RWPE2 (cell line): ENCODE results near the gene CTBP2.
A peak's percentile ranks its signal among the peaks of the same experiment; 100 is the strongest.

Experiments
- ATAC-seq: fragments of 200-7000 bp; cut with Tn5 transposase; 3 replicates; pipeline ENCODE4 v1.9.1; 2021; ENCODE audit warnings: low read depth
- DNase-seq: peaks from one replicate; pipeline ENCODE4 v3.0.0-alpha.2; 2020; ENCODE audit warnings: low spot score
- H3K27ac ChIP-seq: fragments of 450-650 bp; 2 replicates; pipeline ENCODE4 v1.5.1; 2017; ENCODE audit warnings: mild to moderate bottlenecking; ENCODE audit not compliant: poor library complexity, severe bottlenecking
- H3K27me3 ChIP-seq: fragments of 250-450 bp; sonication (Bioruptor Pico); 2 replicates; pipeline ENCODE4 v1.5.1; 2021; ENCODE audit warnings: mild to moderate bottlenecking, moderate library complexity; ENCODE audit not compliant: insufficient read depth, poor library complexity, severe bottlenecking
- H3K36me3 ChIP-seq: fragments of 250-450 bp; sonication (Bioruptor Pico); 2 replicates; pipeline ENCODE4 v1.5.1; 2020; ENCODE audit warnings: low read depth, mild to moderate bottlenecking, moderate library complexity
- H3K4me1 ChIP-seq: fragments of 250-450 bp; sonication (Bioruptor Pico); 2 replicates; pipeline ENCODE4 v1.5.1; 2021; ENCODE audit warnings: mild to moderate bottlenecking, moderate library complexity; ENCODE audit not compliant: insufficient read depth, poor library complexity, severe bottlenecking
- H3K4me3 ChIP-seq: fragments of 250-450 bp; sonication (Bioruptor Pico); 2 replicates; pipeline ENCODE4 v1.5.1; 2021; ENCODE audit warnings: mild to moderate bottlenecking, moderate library complexity; ENCODE audit not compliant: severe bottlenecking
- H3K9me3 ChIP-seq: fragments of 250-450 bp; sonication (Bioruptor Pico); 2 replicates; pipeline ENCODE4 v1.5.1; 2021; ENCODE audit warnings: mild to moderate bottlenecking, moderate library complexity; ENCODE audit not compliant: severe bottlenecking
- CTCF ChIP-seq: fragments of 450-650 bp; IDR thresholded peaks from one replicate; pipeline ENCODE4 v1.5.1; 2017; ENCODE audit warnings: mild to moderate bottlenecking, moderate library complexity; ENCODE audit not compliant: poor library complexity, severe bottlenecking

Gene CTBP2

GRCh38 chr10:125101049-125101448 is 59.3 kb downstream of the CTBP2 start:
- TF ChIP-seq CTCF: no peak

GRCh38 chr10:125097409-125098070 is 62.8 kb downstream of the CTBP2 start:
- ATAC-seq (no peak), DNase-seq (no peak)
- H3K27me3 ChIP-seq: no peaks in the 10 kb centered on the region
- peak overlapping the region; percentile 1 for H3K27ac ChIP-seq
- peaks cover 43% of the 10 kb centered on the region for H3K4me1 ChIP-seq
- peaks cover 65% of the 10 kb centered on the region for H3K36me3 ChIP-seq
- no peak for TF ChIP-seq CTCF
- H3K4me3 ChIP-seq: no peak overlapping the region
- H3K9me3 ChIP-seq: no peaks in the 10 kb centered on the region

More at GRCh38 chr10:125101049-125101448, 59.3 kb downstream of the CTBP2 start:
- Histone ChIP-seq H3K36me3 (peaks cover 58% of the 10 kb centered on the region), H3K4me3 (no peak overlapping the region), H3K27ac (peak overlapping the region; percentile 2), H3K4me1 (peaks cover 45% of the 10 kb centered on the region), H3K27me3 (no peaks in the 10 kb centered on the region), H3K9me3 (no peaks in the 10 kb centered on the region)
- ATAC-seq: no peak
- DNase-seq: no peak

GRCh38 chr10:125096975-125097374 is 63.4 kb downstream of the CTBP2 start:
- TF ChIP-seq CTCF: no peak
- Histone ChIP-seq H3K4me3 (no peak overlapping the region), H3K36me3 (peaks cover 61% of the 10 kb centered on the region), H3K27me3 (no peaks in the 10 kb centered on the region), H3K9me3 (no peaks in the 10 kb centered on the region), H3K27ac (peak overlapping the region; percentile 1), H3K4me1 (peaks cover 38% of the 10 kb centered on the region)
- DNase-seq (no peak), ATAC-seq (no peak)

GRCh38 chr10:125096371-125096770 is 64.0 kb downstream of the CTBP2 start:
- no peak overlapping the region for H3K4me3 ChIP-seq
- peaks cover 61% of the 10 kb centered on the region for H3K36me3 ChIP-seq
- ATAC-seq (peak; percentile 85), DNase-seq (no peak)
- H3K4me1 ChIP-seq: peaks cover 36% of the 10 kb centered on the region
- TF ChIP-seq CTCF: no peak
- no peaks in the 10 kb centered on the region for H3K27me3 ChIP-seq
- H3K9me3 ChIP-seq: no peaks in the 10 kb centered on the region
- peak overlapping the region; percentile 1 for H3K27ac ChIP-seq

- H3K4me3 ChIP-seq: no peak overlapping the region
- no peaks in the 10 kb centered on the region for H3K9me3 ChIP-seq
- peaks cover 36% of the 10 kb centered on the region for H3K4me1 ChIP-seq
- no peaks in the 10 kb centered on the region for H3K27me3 ChIP-seq
- ATAC-seq (no peak), DNase-seq (no peak)
- H3K27ac ChIP-seq: no peak overlapping the region
- H3K36me3 ChIP-seq: peaks cover 58% of the 10 kb centered on the region
- no peak for TF ChIP-seq CTCF
Measured at GRCh38 chr10:125095776-125096175, 64.6 kb downstream of the CTBP2 start.
